Measurements from ENCODE around the gene SATB2.

DNA sequence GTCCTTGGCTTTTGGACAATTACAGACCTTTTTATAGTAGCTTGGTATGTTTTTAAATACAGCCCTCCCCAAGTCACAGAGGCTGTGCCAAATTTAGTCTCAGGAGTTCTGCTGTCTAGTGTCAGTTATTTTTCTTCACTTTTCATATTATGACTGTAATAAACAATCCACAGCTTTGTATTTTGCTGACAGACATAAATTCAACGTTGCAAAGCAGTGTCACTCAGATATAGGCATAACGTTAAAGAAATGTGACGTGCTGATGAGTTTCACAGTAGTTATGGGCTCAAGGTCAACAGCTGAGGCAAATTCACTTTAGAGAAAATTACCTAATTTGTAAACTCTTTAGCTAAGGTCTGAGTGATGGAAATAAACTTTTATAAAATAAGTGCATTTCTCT lies 151.6 kb downstream of the SATB2 start:
- TF ChIP-seq, protein P1, sequence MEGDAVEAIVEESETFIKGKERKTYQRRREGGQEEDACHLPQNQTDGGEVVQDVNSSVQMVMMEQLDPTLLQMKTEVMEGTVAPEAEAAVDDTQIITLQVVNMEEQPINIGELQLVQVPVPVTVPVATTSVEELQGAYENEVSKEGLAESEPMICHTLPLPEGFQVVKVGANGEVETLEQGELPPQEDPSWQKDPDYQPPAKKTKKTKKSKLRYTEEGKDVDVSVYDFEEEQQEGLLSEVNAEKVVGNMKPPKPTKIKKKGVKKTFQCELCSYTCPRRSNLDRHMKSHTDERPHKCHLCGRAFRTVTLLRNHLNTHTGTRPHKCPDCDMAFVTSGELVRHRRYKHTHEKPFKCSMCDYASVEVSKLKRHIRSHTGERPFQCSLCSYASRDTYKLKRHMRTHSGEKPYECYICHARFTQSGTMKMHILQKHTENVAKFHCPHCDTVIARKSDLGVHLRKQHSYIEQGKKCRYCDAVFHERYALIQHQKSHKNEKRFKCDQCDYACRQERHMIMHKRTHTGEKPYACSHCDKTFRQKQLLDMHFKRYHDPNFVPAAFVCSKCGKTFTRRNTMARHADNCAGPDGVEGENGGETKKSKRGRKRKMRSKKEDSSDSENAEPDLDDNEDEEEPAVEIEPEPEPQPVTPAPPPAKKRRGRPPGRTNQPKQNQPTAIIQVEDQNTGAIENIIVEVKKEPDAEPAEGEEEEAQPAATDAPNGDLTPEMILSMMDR (IDR thresholded peaks at IDR 0.05 in 8 of 11, conservative IDR thresholded peaks at IDR 0.05 in 3 of 11): no peak
- TF ChIP-seq POLR2A (IDR thresholded peaks at IDR 0.05) (no peak), POLR2AphosphoS5 (IDR thresholded peaks at IDR 0.05) (no peak)

Measured in spleen (tissue), 7 donors.